H1 (cell line): ENCODE measurements around the gene SORBS1. TPM values are rescaled to one million over a fixed set of nuclear protein-coding genes. Genes with fewer than 3 reads are reported as not detected.

Experiments
- CHD2 ChIP-seq: IDR thresholded peaks from 2 replicates; pipeline ENCODE4 v1.6.1; 2012; ENCODE audit warnings: low read length, improper control_type of control experiment
- CTBP2 ChIP-seq: IDR thresholded peaks from 2 replicates; pipeline ENCODE4 v1.7.0; 2011; ENCODE audit warnings: borderline replicate concordance, mild to moderate bottlenecking, moderate library complexity, mixed read lengths, low read length; ENCODE audit not compliant: insufficient read depth, insufficient read length
- PHF8 ChIP-seq: fragments of 200-600 bp; sonication (generic); conservative IDR thresholded peaks from 2 replicates; pipeline ENCODE4 v1.7.1; 2012; ENCODE audit warnings: low read depth, mild to moderate bottlenecking, inconsistent platforms, low read length, moderate library complexity
- TBP ChIP-seq: IDR thresholded peaks from 2 replicates; pipeline ENCODE4 v1.6.1; 2011; ENCODE audit warnings: low read depth, low read length, improper control_type of control experiment
- polyA plus RNA-seq, 7 experiments: library from polyadenylated mRNA; depleted of rRNA in 3 of 7; stranded (reverse) in 5 of 7; unstranded in 2 of 7; fragments of >200 nt in 5 of 7; fragments of 200-250 nt in 2 of 7; gene quantifications; 1 replicate in 5 of 7; 2 replicates in 1 of 7; 4 replicates in 1 of 7; pipeline versions ENCODE4 v1.2.1 to v1.2.3, GENCODE V29; 2011 to 2013; ENCODE audit warnings: missing spikeins in 2 of 7, mixed read lengths in 2 of 7
- total RNA-seq: library from RNA; stranded (reverse); fragmentation: NEBNext Ultra II Directional; extraction: Animal tissue kit (Norgen Biotek cat#: 25700); gene quantifications from 2 replicates; pipeline ENCODE4 v1.2.1, GENCODE V29; 2021
- TF ChIP-seq, protein P1 (sequence below): IDR thresholded peaks from 2 replicates; pipeline ENCODE4 v1.6.1; 2012; ENCODE audit warnings: low read length, inconsistent platforms
- TF ChIP-seq, protein P2 (sequence below): IDR thresholded peaks from 2 replicates; pipeline ENCODE4 v1.6.1; 2012; ENCODE audit warnings: inconsistent platforms
- TF ChIP-seq, protein P3 (sequence below): IDR thresholded peaks from 2 replicates; pipeline ENCODE4 v1.6.1; 2012; ENCODE audit warnings: inconsistent platforms
- TF ChIP-seq, protein P4 (sequence below): IDR thresholded peaks from 2 replicates; pipeline ENCODE4 v1.6.1; 2011; ENCODE audit warnings: low read depth, mild to moderate bottlenecking, low read length; ENCODE audit not compliant: insufficient read depth

Gene SORBS1
- total and polyA plus RNA-seq, 2 of the 8 experiments (the other 6 are each of a cell fraction or from before 2014, with no cell fraction given) = 16.0 to 35.0 TPM

DNA sequence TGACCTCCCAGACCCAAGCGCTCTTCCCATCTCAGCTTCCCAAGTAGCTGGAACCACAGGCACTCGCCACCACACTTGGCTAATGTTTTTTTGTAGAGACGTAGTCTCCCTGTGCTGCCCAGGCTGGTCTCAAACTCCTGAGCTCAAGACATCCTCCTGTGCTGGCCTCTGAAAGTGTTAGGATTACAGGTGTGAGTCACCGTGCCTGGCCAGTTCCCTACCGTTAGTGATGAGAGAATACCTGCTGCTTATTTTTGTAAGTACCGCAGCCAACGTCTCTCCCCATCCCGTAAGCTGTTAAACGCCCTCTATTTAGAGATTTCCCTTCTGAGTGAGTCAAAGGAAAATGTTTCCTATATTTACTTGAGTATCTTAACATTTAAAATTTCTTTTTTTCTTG lies 231.9 kb downstream of the SORBS1 start (continued):
- TF ChIP-seq PHF8 (no peak), CHD2 (no peak), CTBP2 (no peak), TBP (no peak)
- TF ChIP-seq, protein P1, sequence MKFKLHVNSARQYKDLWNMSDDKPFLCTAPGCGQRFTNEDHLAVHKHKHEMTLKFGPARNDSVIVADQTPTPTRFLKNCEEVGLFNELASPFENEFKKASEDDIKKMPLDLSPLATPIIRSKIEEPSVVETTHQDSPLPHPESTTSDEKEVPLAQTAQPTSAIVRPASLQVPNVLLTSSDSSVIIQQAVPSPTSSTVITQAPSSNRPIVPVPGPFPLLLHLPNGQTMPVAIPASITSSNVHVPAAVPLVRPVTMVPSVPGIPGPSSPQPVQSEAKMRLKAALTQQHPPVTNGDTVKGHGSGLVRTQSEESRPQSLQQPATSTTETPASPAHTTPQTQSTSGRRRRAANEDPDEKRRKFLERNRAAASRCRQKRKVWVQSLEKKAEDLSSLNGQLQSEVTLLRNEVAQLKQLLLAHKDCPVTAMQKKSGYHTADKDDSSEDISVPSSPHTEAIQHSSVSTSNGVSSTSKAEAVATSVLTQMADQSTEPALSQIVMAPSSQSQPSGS = no peak
- TF ChIP-seq, protein P2, sequence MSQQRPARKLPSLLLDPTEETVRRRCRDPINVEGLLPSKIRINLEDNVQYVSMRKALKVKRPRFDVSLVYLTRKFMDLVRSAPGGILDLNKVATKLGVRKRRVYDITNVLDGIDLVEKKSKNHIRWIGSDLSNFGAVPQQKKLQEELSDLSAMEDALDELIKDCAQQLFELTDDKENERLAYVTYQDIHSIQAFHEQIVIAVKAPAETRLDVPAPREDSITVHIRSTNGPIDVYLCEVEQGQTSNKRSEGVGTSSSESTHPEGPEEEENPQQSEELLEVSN = no peak
- TF ChIP-seq, protein P3, sequence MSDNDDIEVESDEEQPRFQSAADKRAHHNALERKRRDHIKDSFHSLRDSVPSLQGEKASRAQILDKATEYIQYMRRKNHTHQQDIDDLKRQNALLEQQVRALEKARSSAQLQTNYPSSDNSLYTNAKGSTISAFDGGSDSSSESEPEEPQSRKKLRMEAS = no peak
- TF ChIP-seq, protein P4, sequence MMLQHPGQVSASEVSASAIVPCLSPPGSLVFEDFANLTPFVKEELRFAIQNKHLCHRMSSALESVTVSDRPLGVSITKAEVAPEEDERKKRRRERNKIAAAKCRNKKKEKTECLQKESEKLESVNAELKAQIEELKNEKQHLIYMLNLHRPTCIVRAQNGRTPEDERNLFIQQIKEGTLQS = no peak
